Measurements from ENCODE around the gene HOXA10.

The HOXA10 gene

DNA sequence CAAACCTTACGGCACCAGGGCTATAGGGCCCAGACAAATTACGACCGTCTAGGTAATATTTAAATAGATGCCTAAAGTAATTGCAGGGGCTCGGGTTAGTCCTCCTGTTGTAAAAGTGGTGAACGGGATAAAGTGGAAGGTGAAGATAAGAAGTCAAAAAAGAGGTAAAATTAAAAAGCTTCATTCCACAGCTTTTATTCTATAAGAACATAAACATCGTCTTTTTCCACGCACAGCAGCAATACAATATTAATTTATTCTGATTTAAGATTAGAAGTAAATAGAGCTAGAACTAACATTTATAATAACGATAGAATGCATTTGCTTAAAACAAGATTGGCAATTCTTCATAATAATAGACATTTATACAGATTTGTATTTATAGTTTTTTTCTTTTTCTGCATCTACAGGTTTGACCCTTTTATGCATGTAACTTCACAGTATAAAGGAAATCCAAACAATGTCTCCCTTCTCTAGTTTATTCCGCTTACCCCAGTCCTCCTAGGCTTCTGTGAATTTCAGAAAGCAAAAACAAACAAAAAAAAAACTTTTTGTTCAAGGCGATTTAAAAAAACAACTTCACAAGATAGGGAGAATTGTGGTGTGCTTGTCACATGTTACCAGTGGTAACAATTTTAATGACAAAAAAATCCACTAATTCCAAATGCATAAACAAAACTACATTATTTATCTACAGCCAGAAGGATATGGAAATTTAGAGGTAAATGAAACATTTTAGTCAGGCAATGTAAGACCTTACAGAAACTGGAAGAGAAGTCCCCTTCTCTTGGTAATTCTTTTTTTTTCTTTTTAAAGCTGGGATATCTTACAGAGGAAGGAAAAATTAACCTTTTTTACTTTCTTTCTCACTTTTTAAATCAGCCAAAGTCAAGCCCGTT is 3.4 kb downstream of the HOXA10 start:
- no peak for DNase-seq
- intact Hi-C loops (cut with DNase I): no loop called here

- intact Hi-C loops (cut with DNase I): loop anchor here (10.0 kb wide), 1 partner anchor 1275 kb away; no protein-coding TSS in a partner anchor
- peak in 3 of 10 donors; percentile 22 to 66 (median 29) for DNase-seq
These were observed 4.3 kb downstream of the HOXA10 start for GRCh38 chr7:27169658-27170425.

GRCh38 chr7:27168265-27168947 is 5.7 kb downstream of the HOXA10 start:
- intact Hi-C loops (cut with DNase I): loop anchor here (10.0 kb wide), 1 partner anchor 1274 kb away; no protein-coding TSS in a partner anchor
- peak in 2 of 10 donors; percentile 58 to 74 for DNase-seq

DNA sequence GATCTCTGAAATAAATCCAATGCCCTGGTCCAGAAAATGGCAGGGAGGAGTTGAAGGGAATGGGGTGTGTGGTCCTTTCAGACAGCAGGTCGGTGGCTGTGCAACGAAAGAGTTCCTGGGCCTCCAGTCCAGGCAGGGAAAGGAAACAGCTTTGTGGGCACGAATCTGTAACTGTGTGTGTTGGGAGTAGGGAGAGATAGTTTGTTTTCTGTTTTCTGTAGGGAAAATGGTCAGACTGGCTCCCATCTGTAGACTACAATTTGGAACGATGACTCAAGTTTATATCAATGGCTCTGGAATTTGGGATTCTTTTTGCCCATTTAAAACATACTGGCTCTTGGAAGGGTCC is 6.2 kb downstream of the HOXA10 start:
- no peak for DNase-seq
- intact Hi-C loops (cut with DNase I): loop anchor here (10.0 kb wide), 1 partner anchor 1273 kb away; no protein-coding TSS in a partner anchor

DNA sequence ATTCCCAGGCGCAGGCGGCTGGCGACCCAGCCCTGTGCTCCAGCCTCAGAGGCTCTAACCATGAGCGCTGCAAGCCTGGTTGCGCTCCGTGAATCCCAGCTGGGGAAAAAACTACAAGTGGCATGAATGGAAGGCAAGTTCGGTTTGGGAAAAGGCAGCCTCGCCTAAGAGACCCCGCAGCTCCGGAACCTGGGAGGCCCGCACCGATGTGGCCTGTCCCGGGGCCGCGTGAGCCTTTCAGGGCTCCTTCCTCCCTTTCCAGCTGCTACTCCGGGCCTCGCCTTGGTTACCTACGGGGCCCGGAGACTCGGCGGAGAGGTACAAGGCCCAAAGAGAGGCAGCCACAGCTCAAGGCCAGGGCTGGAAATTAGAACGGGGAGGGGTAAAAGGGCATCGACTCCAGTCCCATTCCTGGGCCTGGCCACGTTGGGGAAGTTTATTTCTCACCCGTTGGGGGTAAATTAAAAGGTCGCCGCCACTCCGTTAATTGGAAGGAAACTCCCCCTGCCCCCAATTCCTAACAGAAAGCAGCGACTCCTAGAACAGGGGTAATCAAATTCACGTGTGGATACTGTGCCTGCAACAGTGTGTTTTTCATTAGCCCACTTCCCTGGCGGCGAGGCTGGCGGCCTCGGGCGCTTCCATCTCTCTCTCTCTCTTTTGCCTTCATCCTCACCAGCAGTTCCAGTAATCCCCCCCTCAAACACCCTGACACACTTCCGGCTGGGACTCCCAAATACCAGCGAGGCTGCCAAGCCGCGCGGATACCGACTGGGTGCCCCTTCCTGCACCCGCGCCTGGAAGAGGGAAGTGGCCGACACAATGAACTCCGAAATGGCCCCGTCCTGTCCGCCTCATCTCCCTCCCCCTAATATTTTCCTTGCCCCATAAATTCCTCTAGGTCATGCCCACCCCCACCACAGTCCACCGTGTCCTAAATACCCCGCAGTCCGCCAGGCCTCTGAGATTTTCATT is 7.3 kb downstream of the HOXA10 start:
- intact Hi-C loops (cut with DNase I): loop anchor here (10.0 kb wide), 1 partner anchor 1272 kb away; no protein-coding TSS in a partner anchor
- peak in 2 of 10 donors; percentile 41 to 65 for DNase-seq

DNA sequence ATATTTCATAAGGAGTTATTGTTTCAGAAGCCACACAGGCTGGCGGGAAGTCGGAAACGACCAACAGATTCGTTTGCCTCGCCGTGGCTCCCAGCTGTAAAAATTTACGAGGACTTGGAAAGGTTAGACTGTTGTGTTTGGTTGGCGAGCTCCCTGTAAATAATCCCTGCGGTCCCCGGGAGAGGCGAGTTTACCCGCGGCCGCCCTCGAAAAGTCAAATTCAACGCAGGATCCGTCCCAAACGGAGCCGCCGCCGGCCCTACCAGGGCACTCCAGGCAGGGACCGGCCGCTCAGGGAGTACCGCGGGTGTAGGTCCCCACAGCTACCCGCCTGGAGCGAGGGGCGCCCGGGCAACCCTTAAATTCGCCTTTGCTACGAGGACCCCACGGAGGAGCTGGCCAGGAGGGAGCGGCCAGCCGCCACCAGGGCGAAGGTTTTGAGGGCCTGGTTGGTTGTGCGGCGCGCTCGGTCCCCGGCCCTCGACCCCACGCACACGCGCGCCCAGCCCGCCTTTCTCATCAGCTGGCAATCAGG is 8.1 kb downstream of the HOXA10 start:
- intact Hi-C loops (cut with DNase I): loop anchor here (10.0 kb wide), 1 partner anchor 1271 kb away; no protein-coding TSS in a partner anchor
- peak in 3 of 10 donors; percentile 31 to 72 (median 33) for DNase-seq

DNA sequence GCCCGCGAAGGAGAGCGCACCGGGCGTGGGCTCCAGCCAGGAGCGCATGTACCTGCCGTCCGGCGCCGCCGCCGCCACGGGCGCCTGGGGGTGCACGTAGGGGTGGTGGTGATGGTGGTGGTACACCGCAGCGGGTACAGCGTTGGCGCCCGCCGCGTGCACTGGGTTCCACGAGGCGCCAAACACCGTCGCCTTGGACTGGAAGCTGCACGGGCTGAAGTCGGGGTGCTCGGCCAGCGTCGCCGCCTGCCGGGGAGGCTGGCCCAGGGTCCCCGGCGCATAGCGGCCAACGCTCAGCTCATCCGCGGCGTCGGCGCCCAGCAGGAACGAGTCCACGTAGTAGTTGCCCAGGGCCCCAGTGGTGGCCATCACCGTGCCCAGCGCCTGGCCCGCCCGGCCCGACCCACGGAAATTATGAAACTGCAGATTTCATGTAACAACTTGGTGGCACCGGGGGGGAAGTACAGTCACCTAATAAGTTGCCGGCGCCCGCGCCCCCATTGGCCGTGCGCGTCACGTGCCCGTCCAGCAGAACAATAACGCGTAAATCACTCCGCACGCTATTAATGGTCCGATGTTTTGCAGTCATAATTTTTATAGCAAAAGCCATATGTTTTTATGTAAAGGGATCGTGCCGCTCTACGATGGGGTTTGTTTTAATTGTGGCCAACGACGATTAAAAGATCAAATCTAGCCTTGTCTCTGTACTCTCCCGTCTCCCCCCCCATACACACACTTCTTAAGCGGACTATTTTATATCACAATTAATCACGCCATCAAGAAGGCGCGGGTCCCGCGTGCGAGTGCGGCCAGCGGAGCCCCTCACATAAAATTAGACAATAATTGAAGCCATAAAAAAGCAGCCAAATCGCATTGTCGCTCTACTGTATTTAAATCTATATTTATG is 8.8 kb downstream of the HOXA10 start, which contains the start of gene HOXA9:
Gene HOXA9, minus strand, starts transcription at position 449 of the 907 bp plus-strand sequence. Its CDS starts 80 bp downstream, at position 369.
- DNase-seq: peak in 4 of 10 donors; percentile 19 to 61 (median 50)
- intact Hi-C loops (cut with DNase I): loop anchor here (10.0 kb wide), 1 partner anchor 1271 kb away; no protein-coding TSS in a partner anchor

DNA sequence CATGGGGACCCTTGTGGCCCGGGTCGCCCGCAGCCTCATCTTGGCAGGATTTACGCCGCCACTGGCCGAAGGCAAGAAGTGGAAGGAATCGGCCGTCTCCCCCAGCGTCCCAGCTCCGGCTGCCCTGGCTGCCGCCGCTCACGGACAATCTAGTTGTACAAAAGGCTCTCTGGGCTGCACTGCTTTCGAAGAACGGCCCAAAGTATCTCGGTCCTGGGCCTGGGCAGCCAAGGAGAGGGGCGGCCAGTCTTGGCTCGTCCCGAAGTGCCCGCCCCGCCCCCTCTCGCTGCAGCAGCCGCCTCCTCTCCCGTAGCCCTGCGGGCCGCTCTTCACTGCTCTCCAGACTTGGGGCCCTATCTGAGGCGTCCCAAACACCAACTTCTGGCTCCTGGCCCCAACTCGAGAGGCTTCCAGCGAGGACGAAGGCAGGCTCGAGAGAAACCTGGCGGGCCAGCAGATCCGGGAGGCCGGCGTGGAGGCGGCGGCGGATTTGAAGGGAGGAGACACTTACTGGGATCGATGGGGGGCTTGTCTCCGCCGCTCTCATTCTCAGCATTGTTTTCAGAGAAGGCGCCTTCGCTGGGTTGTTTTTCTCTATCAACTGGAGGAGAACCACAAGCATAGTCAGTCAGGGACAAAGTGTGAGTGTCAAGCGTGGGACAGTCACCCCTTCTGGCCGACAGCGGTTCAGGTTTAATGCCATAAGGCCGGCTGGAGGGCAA is 9.6 kb downstream of the HOXA10 start:
- intact Hi-C loops (cut with DNase I): loop anchor here (5.0 to 10.0 kb wide), 3 partner anchors 497 to 1270 kb away; no protein-coding TSS in a partner anchor
- peak in 3 of 10 donors; percentile 47 to 77 (median 51) for DNase-seq

GRCh38 chr7:27164045-27164366 is 10.1 kb downstream of the HOXA10 start:
- no peak for DNase-seq
- intact Hi-C loops (cut with DNase I): loop anchor here (5.0 to 10.0 kb wide), 3 partner anchors 497 to 1269 kb away; no protein-coding TSS in a partner anchor

DNA sequence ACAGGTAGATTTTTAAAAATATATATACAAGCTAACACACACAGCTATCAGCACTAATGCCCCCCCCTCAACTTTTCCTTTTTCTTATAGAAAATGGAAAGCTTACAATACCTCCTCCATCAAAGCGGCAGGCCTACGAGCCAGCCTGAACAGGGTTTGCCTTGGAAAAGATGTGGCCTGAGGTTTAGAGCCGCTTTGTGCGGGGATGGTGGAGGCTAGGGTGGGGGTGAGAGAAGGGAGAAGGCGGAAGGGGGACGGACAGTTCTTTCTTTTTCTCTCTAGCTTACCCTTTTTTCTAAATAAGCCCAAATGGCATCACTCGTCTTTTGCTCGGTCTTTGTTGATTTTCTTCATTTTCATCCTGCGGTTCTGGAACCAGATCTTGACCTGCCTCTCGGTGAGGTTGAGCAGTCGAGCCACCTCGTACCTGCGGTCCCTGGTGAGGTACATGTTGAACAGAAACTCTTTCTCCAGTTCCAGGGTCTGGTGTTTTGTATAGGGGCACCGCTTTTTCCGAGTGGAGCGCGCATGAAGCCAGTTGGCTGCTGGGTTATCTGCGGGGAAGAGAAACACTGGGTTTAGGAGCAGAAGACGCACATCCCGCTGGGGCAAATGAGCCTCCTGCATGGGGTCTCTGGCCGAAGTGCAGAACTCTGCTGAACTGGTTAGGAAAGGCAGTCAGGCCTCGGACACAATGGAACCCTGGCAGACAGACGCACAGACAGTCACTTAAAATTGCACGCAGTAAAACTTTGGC is 10.7 kb downstream of the HOXA10 start:
- intact Hi-C loops (cut with DNase I): loop anchor here (5.0 to 10.0 kb wide), 3 partner anchors 496 to 1269 kb away; no protein-coding TSS in a partner anchor
- peak in 3 of 10 donors; percentile 33 to 59 (median 43) for DNase-seq

DNA sequence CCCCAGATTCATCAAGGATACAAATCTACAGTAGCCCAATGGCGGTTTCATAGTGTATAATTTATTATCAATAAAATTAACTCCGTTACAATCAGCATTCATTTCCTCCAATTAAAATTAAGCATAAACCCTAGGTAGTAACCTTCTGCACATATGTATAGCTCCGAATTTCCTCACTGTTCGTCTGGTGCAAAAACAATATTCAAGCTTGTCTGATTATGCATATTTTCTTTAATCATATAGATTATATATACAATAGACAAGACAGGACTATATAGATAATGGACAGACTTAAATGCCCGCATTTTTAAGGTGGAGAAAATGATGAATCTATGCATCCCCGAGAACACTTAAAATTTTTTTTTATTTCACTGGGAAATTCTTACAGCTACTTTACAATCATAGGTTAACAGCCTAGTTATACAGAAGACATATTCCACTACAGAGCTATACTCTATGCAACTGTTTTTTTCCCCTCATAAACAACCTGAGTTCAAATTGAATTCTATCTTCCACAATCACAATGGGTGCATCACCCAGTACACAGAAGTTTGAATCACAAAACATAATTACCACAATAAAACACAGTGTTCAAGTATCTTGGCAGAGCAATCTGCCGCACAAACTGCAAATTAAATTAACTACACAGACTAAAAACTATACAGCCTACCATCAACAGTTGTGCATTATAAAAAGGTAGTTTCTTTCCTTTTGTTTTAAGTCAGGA is 11.4 kb downstream of the HOXA10 start:
- intact Hi-C loops (cut with DNase I): loop anchor here (5.0 to 10.0 kb wide), 3 partner anchors 495 to 1268 kb away; no protein-coding TSS in a partner anchor
- DNase-seq: no peak

GRCh38 chr7:27161721-27162560 is 12.2 kb downstream of the HOXA10 start:
- DNase-seq: peak in 3 of 10 donors; percentile 67 to 80 (median 76)
- intact Hi-C loops (cut with DNase I): loop anchor here (1.0 to 10.0 kb wide), 5 partner anchors 309 to 1267 kb away; no protein-coding TSS in a partner anchor

- peak in 2 of 10 donors; percentile 10 to 38 for DNase-seq
- intact Hi-C loops (cut with DNase I): loop anchor here (1.0 to 10.0 kb wide), 5 partner anchors 308 to 1266 kb away; no protein-coding TSS in a partner anchor
These were observed 12.9 kb downstream of the HOXA10 start for GRCh38 chr7:27161214-27161720.
